Hypothalamus (tissue), 51 donors: ENCODE data around the gene COL6A1.
"Not testable (repeated sequence)": the region's sequence is repeated elsewhere in the genome, so short reads cannot be mapped to it uniquely, and the experiment has no call there.

Experiments
- DNase-seq, 51 donors: peaks; one replicate each; lab custom pipeline; 2025; lab: John Stamatoyannopoulos, UW

COL6A1 gene

GRCh38 chr21:46004168-46004861, 22.7 kb downstream of the COL6A1 start:
- no peak for DNase-seq

- no peak for DNase-seq
Measured at GRCh38 chr21:46005081-46005480, 23.5 kb downstream of the COL6A1 start.

- DNase-seq = no peak
Measured at GRCh38 chr21:46005481-46005881, 23.9 kb downstream of the COL6A1 start.

- not testable (repeated sequence) for DNase-seq
Measured at GRCh38 chr21:46005894-46006546, 24.4 kb downstream of the COL6A1 start.

- no peak for DNase-seq
Measured at GRCh38 chr21:46006547-46007491, 25.2 kb downstream of the COL6A1 start.

- DNase-seq = no peak
Measured at GRCh38 chr21:46007492-46007868, 25.9 kb downstream of the COL6A1 start.

- DNase-seq = no peak
Measured at GRCh38 chr21:46008893-46009621, 27.5 kb downstream of the COL6A1 start.

GRCh38 chr21:46009951-46010705, 28.6 kb downstream of the COL6A1 start:
- no peak for DNase-seq

GRCh38 chr21:46011267-46011967, 29.8 kb downstream of the COL6A1 start:
- DNase-seq = no peak

GRCh38 chr21:46012154-46012553, 30.6 kb downstream of the COL6A1 start:
- no peak for DNase-seq

- DNase-seq = no peak
Measured at GRCh38 chr21:46014828-46015227, 33.3 kb downstream of the COL6A1 start.

- no peak for DNase-seq
Measured at GRCh38 chr21:46017148-46017547, 35.6 kb downstream of the COL6A1 start.

GRCh38 chr21:46017695-46018094, 36.1 kb downstream of the COL6A1 start:
- DNase-seq = no peak

- DNase-seq = no peak
Measured at GRCh38 chr21:46018615-46019014, 37.0 kb downstream of the COL6A1 start.

GRCh38 chr21:46020581-46020980, 39.0 kb downstream of the COL6A1 start:
- DNase-seq = no peak

GRCh38 chr21:46021398-46021797, 39.8 kb downstream of the COL6A1 start:
- DNase-seq = no peak

GRCh38 chr21:46021978-46022544, 40.5 kb downstream of the COL6A1 start:
- no peak for DNase-seq

- DNase-seq = no peak
Measured at GRCh38 chr21:46022551-46023525, 41.3 kb downstream of the COL6A1 start.
